ENCODE results near the gene BCL7C. TPM values are rescaled to one million over a fixed set of nuclear protein-coding genes. Genes with fewer than 3 reads are reported as not detected.
"Not testable (repeated sequence)": the region's sequence is repeated elsewhere in the genome, so short reads cannot be mapped to it uniquely, and the experiment has no call there.

The BCL7C gene
- total RNA-seq, 2 experiments from 2014 or later = 19.5 to 20.4 TPM

DNA sequence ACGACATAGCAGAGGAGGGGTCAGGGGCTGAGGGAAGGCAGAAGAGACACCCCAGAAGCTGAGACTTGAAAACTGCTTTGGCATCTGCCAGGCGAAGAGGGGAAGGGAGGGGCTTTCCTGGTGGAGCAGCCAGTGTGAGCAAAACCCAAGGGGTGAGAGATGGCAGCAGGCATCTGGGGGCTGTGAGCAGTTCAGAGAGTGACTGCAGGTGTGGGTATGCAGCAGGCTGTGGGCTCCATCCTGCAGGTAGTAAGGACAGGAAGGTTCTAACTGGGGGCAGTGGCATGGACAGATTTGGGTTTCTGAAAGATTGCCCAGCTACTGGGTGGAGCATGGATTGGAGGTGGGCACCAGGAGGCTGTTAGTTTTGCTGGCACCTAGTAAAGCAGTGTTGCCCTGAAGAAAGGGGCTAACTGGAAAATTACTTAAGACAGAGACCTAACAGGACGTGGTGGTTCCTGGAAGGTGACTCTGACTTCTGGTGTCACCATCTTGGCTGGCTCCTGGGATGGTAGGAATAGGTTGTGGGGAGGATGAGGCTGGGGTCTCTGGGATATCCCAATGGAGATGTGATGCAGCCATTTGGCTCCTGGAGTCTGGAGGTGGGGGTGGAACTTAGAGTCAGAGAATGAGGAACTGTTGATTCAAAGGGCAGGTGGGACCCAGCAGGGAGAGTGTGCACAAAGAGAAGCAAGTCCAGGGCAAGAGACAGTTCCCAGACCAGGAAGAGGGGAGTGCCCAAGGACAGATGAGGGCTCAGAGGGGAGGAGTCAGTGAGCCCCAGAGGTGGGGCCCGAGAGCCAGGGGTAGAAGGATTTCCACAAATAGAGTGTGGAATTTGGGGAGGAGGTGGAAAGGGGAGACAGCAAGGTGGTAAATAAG, 11.2 kb downstream of the BCL7C start:
- peak overlapping the region; percentile 68 for H3K27ac Mint-ChIP-seq
- H3K4me1 Mint-ChIP-seq = peaks cover 14% of the 10 kb centered on the region
- POLR2A ChIA-PET = no interaction called here
- peaks cover 32% of the 10 kb centered on the region for H3K36me3 Mint-ChIP-seq (ENCODE audit: low read depth)
- DNase-seq (no peak), ATAC-seq (peak; percentile 43)
- intact Hi-C loops (cut with DNase I, micrococcal nuclease) = no loop called here
- H3K9me3 Mint-ChIP-seq (ENCODE audit: low read depth) = no peaks in the 10 kb centered on the region
- H3K27me3 Mint-ChIP-seq = no peaks in the 10 kb centered on the region
- CTCF ChIA-PET = interaction anchor here (1.3 kb wide), 1 partner anchor 38 kb away, joined by 3 read pairs; no protein-coding TSS in a partner anchor
- H3K4me3 Mint-ChIP-seq = no peak overlapping the region

DNA sequence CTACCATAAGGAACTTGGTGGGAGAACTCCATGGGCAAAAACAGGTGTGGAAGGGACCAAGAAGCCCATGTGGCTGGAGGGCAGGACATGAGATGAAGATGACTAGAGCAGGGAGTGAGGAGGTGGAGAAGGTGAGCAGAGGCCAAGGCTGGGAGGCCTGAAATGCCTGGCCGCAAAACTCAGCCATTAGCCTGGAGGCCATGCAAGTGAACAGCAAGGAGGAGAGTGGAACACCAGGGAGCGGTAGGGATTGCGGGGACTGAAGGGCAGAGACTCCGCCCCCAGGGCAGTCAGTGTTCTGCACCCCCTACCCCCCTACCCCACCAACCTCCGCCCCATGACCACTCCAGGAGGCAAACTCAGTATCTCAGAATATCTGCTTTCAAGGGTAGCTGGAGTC, 17.0 kb downstream of the BCL7C start:
- ChIA-PET CTCF (interaction anchor here (1.0 to 2.3 kb wide), 2 partner anchors 24 to 32 kb away, joined by 4 to 13 read pairs; no protein-coding TSS in a partner anchor), POLR2A (interaction anchor here (0.6 kb wide), 1 partner anchor 120 kb away, joined by 3 read pairs; no protein-coding TSS in a partner anchor)
- Mint-ChIP-seq H3K36me3 (ENCODE audit: low read depth) (peaks cover 26% of the 10 kb centered on the region), H3K4me3 (peak overlapping the region; percentile 87), H3K9me3 (ENCODE audit: low read depth) (no peaks in the 10 kb centered on the region), H3K27ac (peak overlapping the region; percentile 93), H3K27me3 (no peaks in the 10 kb centered on the region), H3K4me1 (peaks cover 24% of the 10 kb centered on the region)
- ATAC-seq (no peak), DNase-seq (no peak)
- intact Hi-C loops (cut with DNase I, micrococcal nuclease) = no loop called here

- ATAC-seq (peak; percentile 62), DNase-seq (peak; percentile 36)
- peak overlapping the region; percentile 87 for H3K4me3 Mint-ChIP-seq
- ChIA-PET CTCF (interaction anchor here (1.0 to 2.3 kb wide), 2 partner anchors 25 to 31 kb away, joined by 4 to 13 read pairs; no protein-coding TSS in a partner anchor), POLR2A (interaction anchor here (1.4 kb wide), 1 partner anchor 26 kb away, joined by 6 read pairs; no protein-coding TSS in a partner anchor)
- peak overlapping the region; percentile 93 for H3K27ac Mint-ChIP-seq
- H3K36me3 Mint-ChIP-seq (ENCODE audit: low read depth) = peaks cover 21% of the 10 kb centered on the region
- intact Hi-C loops (cut with DNase I, micrococcal nuclease) = loop anchor here (1.0 to 2.0 kb wide), 9 partner anchors 21 to 197 kb away; partner anchors contain the start of genes CTF1 (in 1 of the 2), FBXL19 (in 1 of the 2) and SETD1A (in 1 of the 2)
- H3K27me3 Mint-ChIP-seq = no peaks in the 10 kb centered on the region
- no peaks in the 10 kb centered on the region for H3K9me3 Mint-ChIP-seq (ENCODE audit: low read depth)
- peaks cover 24% of the 10 kb centered on the region for H3K4me1 Mint-ChIP-seq
Measured at GRCh38 chr16:30875871-30876801, 17.7 kb downstream of the BCL7C start.

DNA sequence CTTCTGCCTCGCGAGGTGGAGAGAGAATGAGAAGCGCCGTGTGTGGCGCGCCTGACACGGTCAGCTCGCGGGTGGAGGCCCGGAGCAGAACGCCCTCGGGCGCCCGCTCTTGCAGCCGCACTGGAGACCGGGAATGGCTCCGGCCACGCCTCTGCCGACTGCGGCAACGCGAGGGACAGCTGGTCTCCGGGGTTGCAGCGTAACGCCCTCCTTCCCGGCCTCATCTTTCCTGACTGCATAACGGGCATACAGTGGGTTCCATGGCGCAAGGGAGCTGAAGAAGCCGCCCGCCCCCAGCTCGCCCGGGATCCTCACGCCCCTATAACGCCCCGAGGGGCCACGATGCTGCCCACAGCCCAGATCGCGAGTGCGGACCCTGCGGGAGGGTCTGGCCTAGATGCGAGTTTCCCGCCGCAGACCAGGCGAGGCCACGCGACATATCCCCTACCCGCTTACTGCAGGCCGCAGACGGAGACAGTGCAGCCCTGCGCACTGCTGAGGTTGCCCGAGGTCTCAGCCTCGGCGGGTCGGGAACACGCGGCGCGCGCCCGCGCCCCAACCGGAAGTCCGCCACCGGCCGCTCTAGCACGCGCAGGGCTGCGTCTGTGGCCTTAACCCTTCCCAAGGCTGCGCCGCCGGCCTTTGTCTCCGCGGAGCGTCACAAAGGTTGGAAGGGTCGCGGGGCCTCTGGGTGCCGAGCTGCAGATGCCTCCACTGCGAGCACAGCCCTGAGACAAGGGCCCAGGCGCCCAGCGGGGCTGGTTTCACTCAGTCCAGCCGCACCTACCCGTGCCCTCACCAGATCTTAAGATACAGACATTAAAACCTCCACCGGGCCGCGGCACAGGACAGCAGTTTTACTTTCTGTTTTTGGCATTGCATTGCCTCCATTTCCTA, 18.8 kb downstream of the BCL7C start:
- POLR2A ChIA-PET = interaction anchor here (1.0 to 1.4 kb wide), 2 partner anchors 27 to 70 kb away, joined by 3 to 6 read pairs; no protein-coding TSS in a partner anchor
- peak overlapping the region; percentile 93 for H3K27ac Mint-ChIP-seq
- CTCF ChIA-PET = interaction anchor here (0.6 to 2.9 kb wide), 10 partner anchors 22 to 1123 kb away, joined by 3 to 11 read pairs (median 4); no protein-coding TSS in a partner anchor
- H3K36me3 Mint-ChIP-seq (ENCODE audit: low read depth) = peaks cover 21% of the 10 kb centered on the region
- intact Hi-C loops (cut with DNase I, micrococcal nuclease) = loop anchor here (1.0 to 2.0 kb wide), 9 partner anchors 22 to 198 kb away; partner anchors contain the start of genes CTF1 (in 1 of the 2), FBXL19 (in 1 of the 2) and SETD1A (in 1 of the 2)
- H3K27me3 Mint-ChIP-seq = no peaks in the 10 kb centered on the region
- H3K9me3 Mint-ChIP-seq (ENCODE audit: low read depth) = no peaks in the 10 kb centered on the region
- DNase-seq (peak; percentile 94), ATAC-seq (peak; percentile 82)
- peak overlapping the region; percentile 87 for H3K4me3 Mint-ChIP-seq
- H3K4me1 Mint-ChIP-seq = peaks cover 24% of the 10 kb centered on the region

GRCh38 chr16:30874244-30874820, 19.5 kb downstream of the BCL7C start:
- no peak for ATAC-seq
- peaks cover 24% of the 10 kb centered on the region for H3K4me1 Mint-ChIP-seq
- H3K27me3 Mint-ChIP-seq = no peaks in the 10 kb centered on the region
- intact Hi-C loops (cut with DNase I, micrococcal nuclease) = loop anchor here (2.0 kb wide), 3 partner anchors 22 to 60 kb away; partner anchors contain the start of genes CTF1 (in 1 of the 2) and FBXL19 (in 1 of the 2)
- DNase-seq = peak; percentile 29
- no peaks in the 10 kb centered on the region for H3K9me3 Mint-ChIP-seq (ENCODE audit: low read depth)
- CTCF ChIA-PET = interaction anchor here (0.7 to 2.9 kb wide), 9 partner anchors 22 to 1122 kb away, joined by 3 to 11 read pairs (median 4); no protein-coding TSS in a partner anchor
- peak overlapping the region; percentile 93 for H3K27ac Mint-ChIP-seq
- H3K4me3 Mint-ChIP-seq = peak overlapping the region; percentile 87
- H3K36me3 Mint-ChIP-seq (ENCODE audit: low read depth) = peaks cover 21% of the 10 kb centered on the region
- POLR2A ChIA-PET = interaction anchor here (1.0 kb wide), 1 partner anchor 69 kb away, joined by 3 read pairs; no protein-coding TSS in a partner anchor

GRCh38 chr16:30870904-30871303, 23.0 kb downstream of the BCL7C start:
- POLR2A ChIA-PET = no interaction called here
- intact Hi-C loops (cut with DNase I, micrococcal nuclease) = no loop called here
- Mint-ChIP-seq H3K9me3 (ENCODE audit: low read depth) (no peaks in the 10 kb centered on the region), H3K27me3 (no peaks in the 10 kb centered on the region), H3K4me1 (peaks cover 13% of the 10 kb centered on the region), H3K36me3 (ENCODE audit: low read depth) (peaks cover 2% of the 10 kb centered on the region), H3K4me3 (no peak overlapping the region), H3K27ac (no peak overlapping the region)
- ATAC-seq = no peak
- CTCF ChIA-PET = interaction anchor here (2.0 kb wide), 1 partner anchor 25 kb away, joined by 12 read pairs; no protein-coding TSS in a partner anchor
- no peak for DNase-seq

DNA sequence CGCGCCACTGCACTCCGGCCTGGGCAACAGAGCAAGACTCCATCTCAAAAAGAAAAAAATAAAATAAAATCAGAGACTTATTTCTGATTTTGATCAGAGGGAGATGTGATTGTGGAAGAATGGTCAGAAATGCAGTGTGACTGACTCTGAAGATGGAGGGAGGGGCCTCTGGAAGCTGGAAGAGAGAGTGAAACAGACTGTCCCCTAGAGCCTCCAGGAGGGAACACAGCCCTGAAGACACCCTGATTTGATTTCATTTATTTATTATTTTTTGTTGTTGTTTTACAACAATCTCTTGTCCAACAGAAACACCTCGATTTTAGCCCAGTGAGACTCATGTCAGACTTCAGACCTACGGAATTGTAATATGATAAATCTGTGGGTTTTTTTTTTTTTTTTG, 26.1 kb downstream of the BCL7C start:
- POLR2A ChIA-PET = no interaction called here
- intact Hi-C loops (cut with DNase I, micrococcal nuclease) = no loop called here
- no peak for DNase-seq
- no peak for ATAC-seq
- CTCF ChIA-PET = interaction anchor here (1.5 kb wide), 1 partner anchor 23 kb away, joined by 3 read pairs; no protein-coding TSS in a partner anchor
- no peaks in the 10 kb centered on the region for H3K9me3 Mint-ChIP-seq (ENCODE audit: low read depth)
- no peak overlapping the region for H3K27ac Mint-ChIP-seq
- H3K4me1 Mint-ChIP-seq = peaks cover 1% of the 10 kb centered on the region
- peaks cover under 1% of the 10 kb centered on the region for H3K36me3 Mint-ChIP-seq (ENCODE audit: low read depth)
- H3K27me3 Mint-ChIP-seq = no peaks in the 10 kb centered on the region
- no peak overlapping the region for H3K4me3 Mint-ChIP-seq

- no peaks in the 10 kb centered on the region for H3K36me3 Mint-ChIP-seq (ENCODE audit: low read depth)
- CTCF ChIA-PET = interaction anchor here (0.6 to 1.1 kb wide), 4 partner anchors 36 to 638 kb away, joined by 3 to 5 read pairs (median 4); no protein-coding TSS in a partner anchor
Measured at GRCh38 chr16:30866031-30866430, 27.8 kb downstream of the BCL7C start.

DNA sequence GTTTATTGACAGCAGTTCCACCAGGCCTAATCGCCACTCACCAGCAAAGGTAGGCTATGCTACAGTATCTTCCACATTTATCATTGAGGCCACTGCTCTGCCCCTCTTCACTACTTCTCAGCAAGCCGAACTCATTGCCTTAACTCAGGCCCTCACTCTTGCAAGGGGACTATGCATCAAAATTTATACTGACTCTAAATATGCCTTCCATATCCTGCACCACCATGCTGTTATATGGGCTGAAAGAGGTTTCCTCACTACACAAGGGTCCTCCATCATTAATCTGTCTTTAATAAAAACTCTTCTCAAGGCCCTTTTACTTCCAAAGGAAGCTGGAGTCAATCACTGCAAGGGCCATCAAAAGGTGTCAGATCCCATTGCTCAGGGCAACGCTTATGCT, 30.7 kb downstream of the BCL7C start:
- H3K27me3 Mint-ChIP-seq; POLR2A ChIA-PET; H3K9me3 Mint-ChIP-seq (ENCODE audit: low read depth); DNase-seq; H3K36me3 Mint-ChIP-seq (ENCODE audit: low read depth); H3K4me1 Mint-ChIP-seq; ATAC-seq; H3K4me3 Mint-ChIP-seq; H3K27ac Mint-ChIP-seq; intact Hi-C loops (cut with DNase I, micrococcal nuclease): not testable (repeated sequence)
- CTCF ChIA-PET = interaction anchor here (0.9 kb wide), 1 partner anchor 18 kb away, joined by 3 read pairs; no protein-coding TSS in a partner anchor

More at GRCh38 chr16:30866031-30866430, 27.8 kb downstream of the BCL7C start:
- POLR2A ChIA-PET = no interaction called here
- Mint-ChIP-seq H3K4me3 (no peak overlapping the region), H3K27ac (no peak overlapping the region), H3K4me1 (no peaks in the 10 kb centered on the region), H3K9me3 (ENCODE audit: low read depth) (no peaks in the 10 kb centered on the region), H3K27me3 (no peaks in the 10 kb centered on the region)
- DNase-seq = no peak
- intact Hi-C loops (cut with DNase I, micrococcal nuclease) = no loop called here
- ATAC-seq = no peak
